HepG2 (cell line): ENCODE data around the gene ZNF33A. TPM values are rescaled to one million over a fixed set of nuclear protein-coding genes. Genes with fewer than 3 reads are reported as not detected.

Experiments used
- ATAC-seq: fragments of 200-7000 bp; cut with Tn5 transposase; 3 replicates; pipeline ENCODE4 v1.9.1; 2020; ENCODE audit warnings: mild to moderate bottlenecking, moderate library complexity
- BruUV-seq: library from RNA; stranded (reverse); fragments of 400-500 nt; replicated peaks from 2 replicates; lab custom pipeline; 2021; lab: Mats Ljungman, UMichigan
- CTCF ChIA-PET: fragments of 300-600 bp; formaldehyde crosslinking; extraction: SDS; loops from one replicate; lab custom pipeline; 2021; ENCODE audit warnings: low total read pairs, inconsistent platforms, low intra/inter-chr PET ratio; lab: Yijun Ruan, JAX
- POLR2A ChIA-PET: fragments of 350-600 bp; sonication (Branson Sonifier 250); formaldehyde crosslinking; loops from one replicate; lab custom pipeline; 2020; ENCODE audit warnings: antibody characterized with exemption, inconsistent platforms; lab: Yijun Ruan, JAX
- DNase-seq: peaks from one replicate; pipeline ENCODE4 v3.0.0-alpha.2; 2015; ENCODE audit warnings: low spot score
- FAIRE-seq: peaks from 3 replicates; lab custom pipeline; 2011; peaks lifted over from hg19 to GRCh38; lab: Jason Lieb, UNC
- H2AFZ ChIP-seq: one replicate; pipeline ENCODE4 v1.6.1; 2011; ENCODE audit warnings: low read length, inconsistent platforms
- H3K27ac ChIP-seq: fragments of 300-600 bp; 3 replicates; pipeline ENCODE4 v1.8.0; 2011; ENCODE audit warnings: mixed run types, mild to moderate bottlenecking, mixed read lengths, low read length, inconsistent platforms; ENCODE audit not compliant: insufficient read depth; ENCODE audit errors: extremely low read length
- H3K27me3 ChIP-seq, 2 experiments: fragments of 200-600 bp in 1 of 2; 2 replicates in 1 of 2; 3 replicates in 1 of 2; pipeline versions ENCODE4 v1.6.0 to v1.8.0; 2011; ENCODE audit warnings: low read length in 2 of 2, mild to moderate bottlenecking in 2 of 2, moderate library complexity in 2 of 2, inconsistent platforms in 1 of 2; ENCODE audit not compliant: insufficient read depth in 2 of 2, control insufficient read depth in 1 of 2
- H3K36me3 ChIP-seq, 2 experiments: fragments of 200-600 bp in 1 of 2; replicated peaks in 1 of 2; 2 replicates in 1 of 2; 3 replicates in 1 of 2; pipeline versions ENCODE4 v1.5.1 to v1.8.0; 2011; ENCODE audit warnings: low read length in 2 of 2, inconsistent platforms in 1 of 2; ENCODE audit not compliant: insufficient read depth in 2 of 2, control insufficient read depth in 1 of 2
- H3K4me1 ChIP-seq: 2 replicates; pipeline ENCODE4 v1.5.1; 2012; ENCODE audit warnings: low read length, inconsistent platforms; ENCODE audit not compliant: insufficient read depth
- H3K4me2 ChIP-seq: 2 replicates; pipeline ENCODE4 v1.6.0; 2011; ENCODE audit warnings: low read depth, low read length, inconsistent platforms
- H3K4me3 ChIP-seq, 3 experiments: fragments of 200-600 bp in 1 of 3; sonication (generic), shearing (Covaris generic) in 1 of 3; replicated peaks in 1 of 3; 2 replicates each; pipeline ENCODE4 v1.5.1; 2011 to 2016; ENCODE audit warnings: low read length in 3 of 3, inconsistent platforms in 2 of 3, low read depth in 2 of 3, mild to moderate bottlenecking in 2 of 3, control low read depth in 1 of 3, mixed read lengths in 1 of 3; ENCODE audit not compliant: insufficient read depth in 1 of 3
- H3K79me2 ChIP-seq: one replicate; pipeline ENCODE4 v1.6.1; 2011; ENCODE audit warnings: low read length, inconsistent platforms; ENCODE audit not compliant: insufficient read depth
- H3K9ac ChIP-seq: 2 replicates; pipeline ENCODE4 v1.6.0; 2011; ENCODE audit warnings: mild to moderate bottlenecking, low read depth, low read length, inconsistent platforms; ENCODE audit not compliant: insufficient read depth
- H3K9me3 ChIP-seq: 2 replicates; pipeline ENCODE4 v1.5.1; 2012; ENCODE audit warnings: mild to moderate bottlenecking, low read length
- H4K20me1 ChIP-seq: 2 replicates; pipeline ENCODE4 v1.6.0; 2011; ENCODE audit warnings: inconsistent platforms, mild to moderate bottlenecking, low read length, moderate library complexity; ENCODE audit not compliant: insufficient read depth
- ELF3 ChIP-seq: IDR thresholded peaks from 2 replicates; pipeline ENCODE4 v1.6.1; 2016; ENCODE audit warnings: missing genetic modification reagents, missing compliant biosample characterization
- EP300 ChIP-seq, 3 experiments: sonication (generic) in 1 of 3; formaldehyde crosslinking in 1 of 3; IDR thresholded peaks; 2 replicates each; pipeline versions ENCODE4 v1.5.1 to v1.6.1; 2011 to 2020; ENCODE audit warnings: low read depth in 2 of 3, low read length in 2 of 3, borderline replicate concordance in 1 of 3, improper control_type of control experiment in 1 of 3, mild to moderate bottlenecking in 1 of 3, missing genetic modification reagents in 1 of 3, moderate library complexity in 1 of 3
- KAT7 ChIP-seq: IDR thresholded peaks from 2 replicates; pipeline ENCODE4 v1.6.1; 2018; ENCODE audit warnings: borderline replicate concordance, missing compliant biosample characterization
- NCOA2 ChIP-seq: sonication (generic); formaldehyde crosslinking; IDR thresholded peaks from 2 replicates; pipeline ENCODE4 v1.8.0; 2022; ENCODE audit warnings: inconsistent platforms
- NFE2 ChIP-seq: sonication (generic); formaldehyde crosslinking; IDR thresholded peaks from 2 replicates; pipeline ENCODE4 v1.4.0; 2020; ENCODE audit warnings: missing genetic modification reagents
- NFE2L2 ChIP-seq: fragments of 150-350 bp; IDR thresholded peaks from 2 replicates; pipeline ENCODE4 v1.6.1; 2014; ENCODE audit warnings: low read length
- NR2F6 ChIP-seq, 2 experiments: IDR thresholded peaks; 2 replicates each; pipeline ENCODE4 v1.6.1; 2016; ENCODE audit warnings: antibody characterized with exemption in 1 of 2, mild to moderate bottlenecking in 1 of 2
- RBFOX2 ChIP-seq: fragments of 200-400 bp; formaldehyde crosslinking; IDR thresholded peaks from 2 replicates; pipeline ENCODE4 v1.6.1; 2017; ENCODE audit warnings: low read depth, mild to moderate bottlenecking, low read length
- ZMYM3 ChIP-seq: sonication (generic); formaldehyde crosslinking; IDR thresholded peaks from 2 replicates; pipeline ENCODE4 v1.5.1; 2020; ENCODE audit warnings: mild to moderate bottlenecking, missing genetic modification reagents
- ZNF589 ChIP-seq: sonication (generic); formaldehyde crosslinking; conservative IDR thresholded peaks from 2 replicates; pipeline ENCODE4 v1.8.0; 2022; ENCODE audit warnings: mild to moderate bottlenecking, moderate library complexity, missing genetic modification reagents
- ZNF747 ChIP-seq: sonication (generic); formaldehyde crosslinking; IDR thresholded peaks from 2 replicates; pipeline ENCODE4 v1.8.1; 2023; ENCODE audit warnings: missing genetic modification reagents, mild to moderate bottlenecking, borderline replicate concordance
- whole genome bisulfite sequencing: methylation state at CpG from one replicate; pipeline ENCODE4 v1.1.6; 2017; ENCODE audit warnings: low lambda C conversion rate; 5-methylcytosine and 5-hydroxymethylcytosine counted together
- in situ Hi-C: cut with HindIII; loops from 2 replicates; pipeline ENCODE4 v1.10.0; 2017; ENCODE audit warnings: low pct_unique_long_range_greater_than_20kb; ENCODE audit not compliant: extremely low pct_ligation_motif_present
- intact Hi-C: fragments of 100-400 bp; cut with micrococcal nuclease; formaldehyde crosslinking; loops from one replicate; pipeline ENCODE4 v1.10.0; 2022; ENCODE audit not compliant: unreplicated experiment
- polyA plus RNA-seq, 8 experiments: library from polyadenylated mRNA; depleted of rRNA in 3 of 8; stranded (reverse) in 7 of 8; unstranded in 1 of 8; fragments of >200 nt; fragmentation: Illumina TruSeq in 4 of 8; extraction: Trizol in 4 of 8; gene quantifications; 2 replicates each; pipeline versions ENCODE4 v1.2.1 to v1.2.3, GENCODE V29; 2011 to 2016; ENCODE audit warnings: low read depth in 4 of 8, missing spikeins in 1 of 8, mixed read lengths in 1 of 8; ENCODE audit not compliant: insufficient read depth in 1 of 8
- total RNA-seq, 5 experiments: library from RNA; depleted of rRNA; stranded (reverse); fragments of >200 nt; fragmentation: Illumina TruSeq; extraction: Trizol; gene quantifications; 2 replicates each; pipeline ENCODE4 v1.2.3, GENCODE V29; 2016; ENCODE audit warnings: low read depth in 1 of 5
- TF ChIP-seq, protein P1 (sequence below): sonication (generic); formaldehyde crosslinking; IDR thresholded peaks from 2 replicates; pipeline ENCODE4 v1.5.0; 2020; ENCODE audit warnings: mild to moderate bottlenecking, missing genetic modification reagents
- TF ChIP-seq, protein P2 (sequence below): sonication (generic); formaldehyde crosslinking; IDR thresholded peaks from 2 replicates; pipeline ENCODE4 v1.9.0; 2021; ENCODE audit warnings: missing genetic modification reagents, mild to moderate bottlenecking, borderline replicate concordance
- TF ChIP-seq, protein P3 (sequence below): fragments of 450-650 bp; IDR thresholded peaks from 2 replicates; pipeline ENCODE4 v1.6.1; 2016
- TF ChIP-seq, protein P4 (sequence below): sonication (generic); formaldehyde crosslinking; IDR thresholded peaks from 2 replicates; pipeline ENCODE4 v1.4.0; 2020; ENCODE audit warnings: mild to moderate bottlenecking, missing genetic modification reagents
- TF ChIP-seq, protein P5 (sequence below): sonication (generic); formaldehyde crosslinking; IDR thresholded peaks from 2 replicates; pipeline ENCODE4 v1.4.0; 2020; ENCODE audit warnings: mild to moderate bottlenecking, missing genetic modification reagents
- TF ChIP-seq, protein P6 (sequence below): sonication (generic); formaldehyde crosslinking; IDR thresholded peaks from 2 replicates; pipeline ENCODE4 v1.5.0; 2020; ENCODE audit warnings: mild to moderate bottlenecking, missing genetic modification reagents

The ZNF33A gene
- total and polyA plus RNA-seq, 2 of the 13 experiments (the other 11 are each of a cell fraction or from before 2014, with no cell fraction given), result 13.1 to 22.5 TPM

DNA sequence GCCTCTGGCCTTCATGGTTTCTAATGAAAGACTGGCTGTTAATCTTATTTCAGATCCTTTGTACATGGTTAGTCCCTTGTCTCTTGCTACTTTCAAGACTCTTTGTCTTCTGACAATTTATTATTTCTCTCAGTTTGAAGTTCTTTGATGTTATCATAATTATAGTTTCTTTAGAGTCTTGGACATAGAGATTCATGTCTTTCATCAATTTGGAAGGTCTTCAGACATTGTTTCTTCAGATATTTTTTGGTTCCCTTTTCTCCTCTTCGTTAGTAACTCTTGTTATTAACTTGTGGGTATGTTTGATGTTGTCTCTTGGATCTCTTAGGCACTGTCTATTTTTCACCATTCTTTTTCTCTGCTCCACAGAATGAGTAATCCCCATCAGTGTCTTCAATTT lies 92.4 kb downstream of the ZNF33A start:
- ATAC-seq (no peak), FAIRE-seq (no peak), DNase-seq (no peak)
- no peak overlapping the region for H3K4me2 ChIP-seq
- in situ Hi-C loops, result no loop called here
- peaks cover 3% of the 10 kb centered on the region for H3K79me2 ChIP-seq
- H4K20me1 ChIP-seq, result no peaks in the 10 kb centered on the region
- no peak overlapping the region for H2AFZ ChIP-seq
- ChIA-PET POLR2A (no interaction called here), CTCF (no interaction called here)
- H3K4me3 ChIP-seq, result no peak overlapping the region
- no peaks in the 10 kb centered on the region for H3K4me1 ChIP-seq
- no peak overlapping the region for H3K27ac ChIP-seq
- H3K36me3 ChIP-seq, result peaks cover 7 to 30% of the 10 kb centered on the region in 2 experiments
- H3K9me3 ChIP-seq, result peaks cover 8% of the 10 kb centered on the region; the same call in 1 of the 2 replicates
- no peak overlapping the region for H3K9ac ChIP-seq
- 92% methylated on average over 1 of the region's 1 CpG for WGBS
- BruUV-seq, result no TSS peak
- no peaks in the 10 kb centered on the region for H3K27me3 ChIP-seq
- intact Hi-C loops, result no loop called here
- TF ChIP-seq, protein P1, sequence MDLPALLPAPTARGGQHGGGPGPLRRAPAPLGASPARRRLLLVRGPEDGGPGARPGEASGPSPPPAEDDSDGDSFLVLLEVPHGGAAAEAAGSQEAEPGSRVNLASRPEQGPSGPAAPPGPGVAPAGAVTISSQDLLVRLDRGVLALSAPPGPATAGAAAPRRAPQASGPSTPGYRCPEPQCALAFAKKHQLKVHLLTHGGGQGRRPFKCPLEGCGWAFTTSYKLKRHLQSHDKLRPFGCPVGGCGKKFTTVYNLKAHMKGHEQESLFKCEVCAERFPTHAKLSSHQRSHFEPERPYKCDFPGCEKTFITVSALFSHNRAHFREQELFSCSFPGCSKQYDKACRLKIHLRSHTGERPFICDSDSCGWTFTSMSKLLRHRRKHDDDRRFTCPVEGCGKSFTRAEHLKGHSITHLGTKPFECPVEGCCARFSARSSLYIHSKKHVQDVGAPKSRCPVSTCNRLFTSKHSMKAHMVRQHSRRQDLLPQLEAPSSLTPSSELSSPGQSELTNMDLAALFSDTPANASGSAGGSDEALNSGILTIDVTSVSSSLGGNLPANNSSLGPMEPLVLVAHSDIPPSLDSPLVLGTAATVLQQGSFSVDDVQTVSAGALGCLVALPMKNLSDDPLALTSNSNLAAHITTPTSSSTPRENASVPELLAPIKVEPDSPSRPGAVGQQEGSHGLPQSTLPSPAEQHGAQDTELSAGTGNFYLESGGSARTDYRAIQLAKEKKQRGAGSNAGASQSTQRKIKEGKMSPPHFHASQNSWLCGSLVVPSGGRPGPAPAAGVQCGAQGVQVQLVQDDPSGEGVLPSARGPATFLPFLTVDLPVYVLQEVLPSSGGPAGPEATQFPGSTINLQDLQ, result no peak
- no peak for TF ChIP-seq ELF3 (CRISPR knock-in tag)
- no peak for TF ChIP-seq NFE2L2
- TF ChIP-seq, protein P2, sequence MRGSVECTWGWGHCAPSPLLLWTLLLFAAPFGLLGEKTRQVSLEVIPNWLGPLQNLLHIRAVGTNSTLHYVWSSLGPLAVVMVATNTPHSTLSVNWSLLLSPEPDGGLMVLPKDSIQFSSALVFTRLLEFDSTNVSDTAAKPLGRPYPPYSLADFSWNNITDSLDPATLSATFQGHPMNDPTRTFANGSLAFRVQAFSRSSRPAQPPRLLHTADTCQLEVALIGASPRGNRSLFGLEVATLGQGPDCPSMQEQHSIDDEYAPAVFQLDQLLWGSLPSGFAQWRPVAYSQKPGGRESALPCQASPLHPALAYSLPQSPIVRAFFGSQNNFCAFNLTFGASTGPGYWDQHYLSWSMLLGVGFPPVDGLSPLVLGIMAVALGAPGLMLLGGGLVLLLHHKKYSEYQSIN (CRISPR knock-in tag), result no peak
- TF ChIP-seq NR2F6 (IDR thresholded peaks at IDR 0.05), result no peak
- TF ChIP-seq NR2F6 (CRISPR knock-in tag; IDR thresholded peaks at IDR 0.05), result no peak
- no peak for TF ChIP-seq NFE2 (CRISPR knock-in tag)
- TF ChIP-seq, protein P3, sequence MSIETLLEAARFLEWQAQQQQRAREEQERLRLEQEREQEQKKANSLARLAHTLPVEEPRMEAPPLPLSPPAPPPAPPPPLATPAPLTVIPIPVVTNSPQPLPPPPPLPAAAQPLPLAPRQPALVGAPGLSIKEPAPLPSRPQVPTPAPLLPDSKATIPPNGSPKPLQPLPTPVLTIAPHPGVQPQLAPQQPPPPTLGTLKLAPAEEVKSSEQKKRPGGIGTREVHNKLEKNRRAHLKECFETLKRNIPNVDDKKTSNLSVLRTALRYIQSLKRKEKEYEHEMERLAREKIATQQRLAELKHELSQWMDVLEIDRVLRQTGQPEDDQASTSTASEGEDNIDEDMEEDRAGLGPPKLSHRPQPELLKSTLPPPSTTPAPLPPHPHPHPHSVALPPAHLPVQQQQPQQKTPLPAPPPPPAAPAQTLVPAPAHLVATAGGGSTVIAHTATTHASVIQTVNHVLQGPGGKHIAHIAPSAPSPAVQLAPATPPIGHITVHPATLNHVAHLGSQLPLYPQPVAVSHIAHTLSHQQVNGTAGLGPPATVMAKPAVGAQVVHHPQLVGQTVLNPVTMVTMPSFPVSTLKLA, result no peak
- TF ChIP-seq NCOA2, result no peak
- TF ChIP-seq, protein P4, sequence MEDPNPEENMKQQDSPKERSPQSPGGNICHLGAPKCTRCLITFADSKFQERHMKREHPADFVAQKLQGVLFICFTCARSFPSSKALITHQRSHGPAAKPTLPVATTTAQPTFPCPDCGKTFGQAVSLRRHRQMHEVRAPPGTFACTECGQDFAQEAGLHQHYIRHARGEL (CRISPR knock-in tag), result no peak
- TF ChIP-seq RBFOX2, result no peak
- no peak for TF ChIP-seq ZNF589 (CRISPR knock-in tag)
- TF ChIP-seq ZNF747 (CRISPR knock-in tag), result no peak
- no peak for TF ChIP-seq KAT7 (CRISPR knock-in tag)
- TF ChIP-seq ZMYM3, result no peak
- TF ChIP-seq EP300 (IDR thresholded peaks at IDR 0.05; ENCODE audit: low read depth in 2 of 2, low read length in 2 of 2), result no peak
- no peak for TF ChIP-seq EP300 (CRISPR knock-in tag; IDR thresholded peaks at IDR 0.05; ENCODE audit: borderline replicate concordance)
- TF ChIP-seq, protein P5, sequence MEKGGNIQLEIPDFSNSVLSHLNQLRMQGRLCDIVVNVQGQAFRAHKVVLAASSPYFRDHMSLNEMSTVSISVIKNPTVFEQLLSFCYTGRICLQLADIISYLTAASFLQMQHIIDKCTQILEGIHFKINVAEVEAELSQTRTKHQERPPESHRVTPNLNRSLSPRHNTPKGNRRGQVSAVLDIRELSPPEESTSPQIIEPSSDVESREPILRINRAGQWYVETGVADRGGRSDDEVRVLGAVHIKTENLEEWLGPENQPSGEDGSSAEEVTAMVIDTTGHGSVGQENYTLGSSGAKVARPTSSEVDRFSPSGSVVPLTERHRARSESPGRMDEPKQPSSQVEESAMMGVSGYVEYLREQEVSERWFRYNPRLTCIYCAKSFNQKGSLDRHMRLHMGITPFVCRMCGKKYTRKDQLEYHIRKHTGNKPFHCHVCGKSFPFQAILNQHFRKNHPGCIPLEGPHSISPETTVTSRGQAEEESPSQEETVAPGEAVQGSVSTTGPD, result no peak
- TF ChIP-seq, protein P6, sequence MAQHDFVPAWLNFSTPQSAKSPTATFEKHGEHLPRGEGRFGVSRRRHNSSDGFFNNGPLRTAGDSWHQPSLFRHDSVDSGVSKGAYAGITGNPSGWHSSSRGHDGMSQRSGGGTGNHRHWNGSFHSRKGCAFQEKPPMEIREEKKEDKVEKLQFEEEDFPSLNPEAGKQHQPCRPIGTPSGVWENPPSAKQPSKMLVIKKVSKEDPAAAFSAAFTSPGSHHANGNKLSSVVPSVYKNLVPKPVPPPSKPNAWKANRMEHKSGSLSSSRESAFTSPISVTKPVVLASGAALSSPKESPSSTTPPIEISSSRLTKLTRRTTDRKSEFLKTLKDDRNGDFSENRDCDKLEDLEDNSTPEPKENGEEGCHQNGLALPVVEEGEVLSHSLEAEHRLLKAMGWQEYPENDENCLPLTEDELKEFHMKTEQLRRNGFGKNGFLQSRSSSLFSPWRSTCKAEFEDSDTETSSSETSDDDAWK (CRISPR knock-in tag), result no peak
